HG03460 (cell line): Measurements from ENCODE around the gene GPC1.

ENCODE experiments used
- ATAC-seq: cut with Tn5 transposase; IDR thresholded peaks from one replicate; pipeline ENCODE4 v1.9.1; 2021; ENCODE audit not compliant: unreplicated experiment

GPC1 gene

DNA sequence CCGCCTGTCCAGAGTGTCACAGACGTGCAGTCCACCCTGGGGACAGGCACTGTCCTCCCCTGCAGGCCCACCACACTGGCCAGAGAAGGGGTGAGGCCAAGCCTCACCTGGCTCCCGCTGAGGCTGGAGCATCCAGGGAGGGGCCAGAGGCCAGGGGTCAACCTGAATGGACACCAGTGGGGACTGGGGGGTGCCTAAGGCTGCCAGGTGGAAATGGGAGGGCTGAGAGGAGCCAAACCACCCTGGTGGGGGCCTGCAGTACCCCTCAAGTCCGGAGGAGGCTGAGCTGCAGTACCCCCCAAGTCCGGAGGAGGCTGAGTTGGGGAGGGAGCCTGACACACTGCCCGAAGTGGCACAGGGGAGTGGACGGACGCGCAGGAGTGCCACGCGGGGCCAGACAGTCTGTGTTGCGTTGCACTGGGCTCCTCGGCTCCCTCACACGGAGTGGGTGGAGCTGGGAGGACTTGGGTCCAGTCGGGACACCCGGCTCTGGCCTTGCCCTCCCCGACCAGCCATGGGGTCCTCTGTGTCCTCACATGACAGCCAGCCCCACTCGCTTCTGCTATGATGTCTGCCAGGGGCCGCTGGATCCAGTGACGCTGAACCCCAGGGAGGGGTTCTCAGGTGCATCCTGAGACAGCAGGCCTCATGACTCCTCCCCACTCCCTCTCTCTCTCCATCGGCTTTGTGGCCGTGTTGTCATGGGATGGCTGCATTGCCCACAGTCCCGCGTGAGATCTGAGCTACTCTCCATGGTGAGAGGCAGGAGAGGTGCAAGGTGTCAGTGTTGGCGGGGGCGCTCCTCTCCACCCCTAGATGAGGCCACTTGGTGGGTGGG lies 22.3 kb upstream of the GPC1 start:
- no peak for ATAC-seq

DNA sequence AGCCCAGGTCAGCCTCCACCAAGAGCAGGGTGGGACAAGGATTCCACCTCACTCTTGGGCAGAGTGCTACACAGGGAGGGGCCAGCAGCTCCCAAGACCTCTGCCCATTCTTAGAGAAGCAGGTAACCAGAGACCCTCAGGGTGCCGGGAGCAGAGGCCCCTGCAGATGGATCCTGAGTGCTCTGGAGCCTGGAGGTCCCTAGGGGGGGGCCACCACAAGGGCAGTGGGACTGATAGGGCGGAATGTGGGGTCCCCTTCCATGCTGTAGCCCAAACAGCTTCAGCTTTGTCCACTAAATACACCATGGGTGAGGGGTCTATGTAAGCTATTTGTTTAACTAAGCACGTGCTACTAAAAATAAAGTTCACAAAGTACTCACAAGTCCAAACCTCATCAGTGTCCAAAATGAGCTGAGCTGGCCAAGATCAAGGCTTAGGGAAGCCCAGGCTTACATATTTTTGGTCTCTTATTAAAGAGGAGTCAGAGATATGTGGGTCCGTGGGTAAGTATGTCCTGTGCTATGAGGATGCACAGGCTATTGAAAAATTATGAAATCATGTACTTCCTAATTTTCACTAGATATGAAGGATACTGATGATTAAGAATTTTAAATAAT lies 21.5 kb upstream of the GPC1 start:
- ATAC-seq = no peak

DNA sequence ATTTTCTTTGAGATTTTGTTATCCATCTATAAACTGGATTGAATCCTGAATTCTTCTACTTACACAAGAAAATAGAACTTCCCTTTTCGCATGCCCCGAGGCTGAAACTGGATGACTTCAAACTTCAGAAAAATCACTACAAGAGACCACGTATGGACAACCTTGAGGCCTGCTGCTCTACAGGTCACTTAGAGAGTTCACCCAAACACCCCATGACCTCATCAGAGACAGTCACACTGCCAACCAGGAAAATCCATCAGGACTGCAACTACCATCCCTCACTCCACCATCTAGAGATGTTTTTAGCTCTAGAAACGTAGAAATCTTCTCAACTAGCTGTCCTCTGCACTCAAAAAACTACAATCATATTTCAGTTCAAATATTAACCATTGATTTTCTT lies 18.6 kb upstream of the GPC1 start:
- ATAC-seq = no peak

- no peak for ATAC-seq
Observed at GRCh38 chr2:240418311-240418710, 17.2 kb upstream of the GPC1 start.

GRCh38 chr2:240419271-240419670 lies 16.2 kb upstream of the GPC1 start:
- no peak for ATAC-seq

GRCh38 chr2:240419723-240420122 lies 15.7 kb upstream of the GPC1 start:
- ATAC-seq = no peak

- no peak for ATAC-seq
Observed at GRCh38 chr2:240420206-240421104, 15.0 kb upstream of the GPC1 start.

- ATAC-seq = no peak
Observed at GRCh38 chr2:240421381-240421780, 14.1 kb upstream of the GPC1 start.

GRCh38 chr2:240422658-240423329 lies 12.7 kb upstream of the GPC1 start:
- ATAC-seq = no peak

DNA sequence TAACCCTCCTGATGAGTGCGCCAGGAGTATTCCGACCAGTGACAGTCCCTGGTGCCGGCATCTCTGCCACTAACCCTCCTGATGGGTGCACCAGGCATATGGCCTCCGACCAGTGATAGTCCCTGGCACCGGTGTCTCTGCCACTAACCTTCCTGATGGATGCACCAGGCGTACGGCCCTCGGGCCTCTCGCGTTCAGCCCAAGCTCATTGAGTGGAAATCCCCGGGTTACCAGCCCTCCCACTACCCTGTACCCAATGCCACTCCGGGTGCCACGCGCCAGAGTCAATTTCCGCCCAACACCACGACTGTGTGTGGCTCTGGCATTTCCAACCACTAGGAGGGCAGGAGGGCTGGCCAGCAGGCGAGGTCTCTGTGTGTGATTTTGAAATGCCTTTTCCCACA lies 11.7 kb upstream of the GPC1 start:
- no peak for ATAC-seq

GRCh38 chr2:240424341-240425235 lies 10.9 kb upstream of the GPC1 start:
- ATAC-seq = no peak

DNA sequence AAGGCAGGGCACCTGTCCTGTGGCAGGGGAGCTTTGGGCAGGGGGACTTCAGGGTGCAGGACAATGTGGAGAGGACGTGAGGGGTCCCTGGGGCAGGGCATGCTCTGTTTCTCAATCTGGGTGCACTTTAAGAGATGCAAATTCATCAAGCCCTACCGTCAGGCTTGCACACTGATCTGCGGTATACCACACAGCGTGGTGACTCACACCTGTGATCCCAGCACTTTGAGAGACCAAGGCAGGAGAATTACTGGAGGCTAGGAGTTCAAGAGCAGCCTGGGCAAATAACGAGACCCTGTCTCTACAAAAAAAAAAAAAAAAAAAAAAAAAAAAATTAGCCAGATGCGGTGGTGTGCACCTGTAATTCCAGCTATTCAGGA lies 10.2 kb upstream of the GPC1 start:
- ATAC-seq = no peak

- no peak for ATAC-seq
Observed at GRCh38 chr2:240425697-240426096, 9.8 kb upstream of the GPC1 start.

DNA sequence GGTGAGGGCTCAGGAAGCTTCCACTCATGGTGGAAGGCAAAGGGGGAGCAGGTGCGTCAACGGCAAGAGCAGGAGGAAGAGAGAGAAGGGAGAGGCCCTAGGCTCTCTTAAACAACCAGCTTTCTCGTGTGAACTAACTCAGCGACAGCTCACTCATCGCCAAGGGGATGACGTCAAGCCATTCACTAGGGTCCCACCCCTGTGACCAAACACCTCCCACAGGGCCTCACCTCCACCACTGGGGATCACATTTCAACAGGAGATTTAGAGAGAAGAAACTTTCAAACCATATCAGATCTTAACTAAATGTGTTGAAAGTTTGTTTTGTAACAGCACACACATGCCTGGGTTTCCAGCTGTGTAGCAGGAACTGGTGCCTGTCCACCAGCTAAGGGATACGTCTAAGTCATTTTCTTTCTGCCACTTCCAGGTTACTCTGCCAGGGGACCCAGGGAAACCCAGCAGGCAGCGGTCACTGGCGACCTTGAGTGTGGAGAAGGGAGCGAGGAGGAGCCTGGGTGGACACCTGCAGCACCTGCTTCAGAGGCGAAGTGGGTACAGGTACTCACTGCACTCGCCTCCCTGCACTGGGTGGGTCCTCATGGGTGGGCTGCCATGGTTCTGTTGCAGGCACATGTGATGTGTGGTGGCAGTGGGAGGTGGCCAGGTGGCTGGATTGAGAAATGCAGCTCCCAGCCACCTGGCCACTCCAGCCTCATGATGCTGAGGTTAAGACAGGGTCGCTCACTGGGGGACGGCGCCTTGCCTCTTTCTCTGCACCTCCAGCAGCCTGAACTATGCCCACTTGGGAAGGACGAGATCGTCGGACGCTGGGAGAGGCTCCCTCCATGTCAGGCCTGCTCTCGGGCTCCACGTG lies 8.4 kb upstream of the GPC1 start:
- no peak for ATAC-seq

GRCh38 chr2:240427729-240428128 lies 7.7 kb upstream of the GPC1 start:
- no peak for ATAC-seq

DNA sequence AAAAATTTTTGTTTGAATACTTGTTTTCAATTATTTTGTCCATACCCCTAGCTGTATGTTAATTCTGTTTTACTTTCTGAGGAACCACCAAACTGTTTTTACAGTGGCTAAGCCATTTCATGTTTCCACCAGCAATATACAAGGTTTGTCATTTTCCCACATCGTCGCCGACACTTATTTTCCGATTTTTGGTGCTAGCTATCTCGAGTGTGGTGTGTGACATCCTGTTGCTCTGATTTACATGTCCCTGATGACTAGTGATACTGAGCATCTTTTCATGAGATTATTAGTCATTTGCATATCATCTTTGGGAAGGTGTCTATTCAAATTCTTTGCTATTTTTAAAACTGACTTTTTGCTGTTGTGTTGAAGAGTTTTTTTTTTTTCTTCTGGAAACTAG lies 7.2 kb upstream of the GPC1 start:
- no peak for ATAC-seq

DNA sequence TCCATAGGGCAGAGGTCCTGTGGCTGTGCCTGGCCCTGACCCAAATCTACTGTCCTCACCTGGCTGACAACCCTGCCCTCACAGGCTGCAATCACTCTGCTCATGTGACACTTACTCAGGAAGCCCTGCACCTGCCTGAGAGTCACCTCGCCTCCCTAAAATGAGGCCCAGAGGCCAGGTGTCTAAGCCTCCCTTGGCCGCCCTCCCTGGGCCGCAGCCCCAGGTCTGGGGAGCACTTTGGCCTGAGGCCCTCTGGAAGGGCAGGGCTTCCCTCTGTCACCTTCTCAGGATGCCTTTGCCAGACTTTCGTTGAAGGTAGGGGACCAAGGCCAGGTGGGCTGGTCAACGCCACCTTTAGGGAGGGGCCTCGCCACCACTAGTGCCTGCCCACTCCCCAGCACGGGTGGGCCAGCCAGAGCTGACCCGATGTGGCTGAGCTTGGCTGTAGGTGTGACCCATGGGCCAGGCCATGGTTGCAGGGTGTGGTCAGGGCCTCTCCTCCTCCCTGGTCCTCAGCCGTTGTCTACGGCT lies 6.1 kb upstream of the GPC1 start:
- no peak for ATAC-seq

DNA sequence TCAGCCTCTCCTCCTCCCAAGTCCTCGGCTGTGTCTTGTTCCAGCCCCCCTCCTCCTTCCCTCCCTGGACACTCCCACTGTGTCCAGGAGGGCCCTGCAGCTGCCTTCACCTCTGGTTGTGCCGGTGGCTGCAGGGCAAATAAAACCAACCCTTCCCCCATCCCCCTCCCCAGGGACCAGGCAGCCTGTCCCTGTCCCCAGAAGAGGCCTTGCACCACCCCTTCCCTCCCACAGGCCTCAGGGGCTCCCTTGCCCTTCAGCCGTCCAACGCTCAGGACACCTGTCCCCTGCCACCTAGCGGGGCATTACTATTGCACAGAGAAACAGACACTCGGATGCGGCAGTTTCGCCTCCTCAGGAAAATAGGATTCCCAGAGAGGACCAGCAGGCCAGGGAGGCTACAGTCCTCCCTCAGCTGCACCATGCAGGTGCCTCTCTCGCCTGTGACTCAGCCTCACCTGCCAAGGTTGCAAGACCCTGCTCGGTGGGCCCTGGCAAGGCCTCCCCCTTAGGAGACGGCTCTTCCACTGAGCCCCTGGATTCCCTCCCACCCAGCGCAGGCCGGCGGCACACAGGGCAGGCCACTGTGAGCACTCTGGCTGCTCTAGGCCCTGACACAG lies 5.5 kb upstream of the GPC1 start:
- ATAC-seq = no peak

- no peak for ATAC-seq
Observed at GRCh38 chr2:240430595-240430994, 4.9 kb upstream of the GPC1 start.
